Breast epithelium (tissue), 4 donors: ENCODE results near the gene MATN3. TPM values are rescaled to one million over a fixed set of nuclear protein-coding genes. Genes with fewer than 3 reads are reported as not detected.
"Not testable (repeated sequence)": the region's sequence is repeated elsewhere in the genome, so short reads cannot be mapped to it uniquely, and the experiment has no call there.

Source experiments
- DNase-seq, 2 donors: peaks; one replicate each; pipeline ENCODE4 v3.0.0-alpha.2; 2019; ENCODE audit warnings: low spot score in 2 of 2
- H3K27ac ChIP-seq, 2 donors: fragments of 200-600 bp; sonication (generic) in 1 of 2; one replicate each; pipeline ENCODE4 v1.5.1; 2016 to 2019; ENCODE audit warnings: mild to moderate bottlenecking in 1 of 2
- H3K27me3 ChIP-seq, 2 donors: fragments of 200-600 bp; sonication (generic) in 1 of 2; one replicate each; pipeline versions ENCODE4 v1.5.1 to v1.6.0; 2017 to 2019; ENCODE audit warnings: control low read depth in 1 of 2, mild to moderate bottlenecking in 1 of 2
- H3K36me3 ChIP-seq: fragments of 200-600 bp; one replicate; pipeline ENCODE4 v1.5.1; 2019
- H3K4me1 ChIP-seq, 2 donors: fragments of 200-600 bp; sonication (generic); one replicate each; pipeline ENCODE4 v1.5.1; 2016 to 2019; ENCODE audit warnings: control low read depth in 1 of 2
- H3K4me3 ChIP-seq, 3 donors: fragments of 200-600 bp; sonication (generic); 1 replicate in 2 of 3; 2 replicates in 1 of 3; pipeline ENCODE4 v1.5.1; 2016 to 2019; ENCODE audit warnings: mild to moderate bottlenecking in 3 of 3, moderate library complexity in 2 of 3
- H3K9me3 ChIP-seq, 2 donors: fragments of 200-600 bp; sonication (generic) in 1 of 2; one replicate each; pipeline ENCODE4 v1.5.1; 2016 to 2019; ENCODE audit warnings: control low read depth in 1 of 2
- POLR2A ChIP-seq: fragments of 450-650 bp; IDR thresholded peaks from one replicate; pipeline ENCODE4 v1.6.1; 2016; ENCODE audit warnings: antibody characterized with exemption, mild to moderate bottlenecking, moderate library complexity
- POLR2AphosphoS5 ChIP-seq, 3 donors: sonication (generic); formaldehyde crosslinking; IDR thresholded peaks; one replicate each; pipeline ENCODE4 v1.6.1; 2017; ENCODE audit warnings: antibody characterized with exemption in 3 of 3
- intact Hi-C: fragments of 100-400 bp; cut with DNase I; formaldehyde crosslinking; loops from one replicate; pipeline ENCODE4 v1.15.1; 2023; ENCODE audit warnings: low total_unique reads
- total RNA-seq, 3 donors: library from RNA; depleted of rRNA; stranded (reverse); fragments of >200 nt; gene quantifications; one replicate each; pipeline ENCODE4 v1.1.0, GENCODE V29; 2016
- TF ChIP-seq, protein P1 (sequence below), 3 donors: fragments of 450-650 bp; IDR thresholded peaks; one replicate each; pipeline ENCODE4 v1.5.1; 2016 to 2017; ENCODE audit warnings: antibody characterized with exemption in 3 of 3, mild to moderate bottlenecking in 3 of 3, moderate library complexity in 3 of 3

The MATN3 gene
- total RNA-seq, 3 donors from 2014 or later: 1.3 to 2.9 (median 2.6) TPM

DNA sequence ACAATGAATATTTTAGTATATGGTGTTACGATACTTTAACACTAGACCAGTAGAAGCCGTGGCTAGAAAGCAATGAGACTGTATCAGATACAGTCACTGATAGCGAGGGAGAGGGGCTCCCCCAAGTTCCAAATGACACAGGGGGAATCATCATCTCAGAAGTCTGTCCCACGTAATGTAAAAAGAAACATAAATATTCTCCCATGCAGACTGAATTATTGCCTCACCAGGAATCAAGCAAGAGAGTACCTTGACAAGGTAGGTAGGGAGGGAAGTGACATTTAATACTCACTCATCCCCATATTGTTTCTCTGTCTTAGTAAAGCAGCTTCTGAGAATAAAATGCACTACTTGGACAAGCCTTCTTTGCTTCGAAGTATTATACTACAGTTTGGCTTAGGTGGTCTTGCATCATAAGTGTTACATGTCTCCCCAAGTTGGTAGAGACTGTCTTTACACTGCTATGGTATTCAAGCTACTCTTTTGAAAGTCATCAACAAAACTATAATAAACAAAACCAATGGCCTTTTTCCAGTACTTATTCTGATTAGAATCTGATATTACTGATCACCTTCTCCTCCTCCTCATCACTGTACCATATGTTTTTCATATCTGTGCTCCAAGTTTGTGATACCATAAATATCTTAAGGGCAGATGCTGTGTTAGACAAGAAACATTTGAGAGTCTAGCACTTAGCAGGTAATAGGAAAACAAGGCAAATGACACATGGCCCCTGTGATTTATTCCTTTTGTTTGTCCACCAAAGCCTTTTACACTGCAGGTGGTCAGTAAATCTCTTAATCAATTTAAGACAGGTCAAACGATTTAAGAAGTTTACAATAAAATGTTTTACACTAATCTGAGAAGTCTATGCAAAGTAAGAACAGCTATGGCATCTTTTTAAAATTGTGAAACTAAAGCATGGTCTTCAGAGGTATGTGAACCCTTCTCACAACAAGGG lies 36.3 kb upstream of the MATN3 start:
- peak overlapping the region; percentile 99 to 100 for H3K27ac ChIP-seq
- H3K27me3 ChIP-seq: no peaks in the 10 kb centered on the region
- H3K4me3 ChIP-seq: peak overlapping the region; percentile 66 to 95 (median 75)
- H3K9me3 ChIP-seq: no peaks in the 10 kb centered on the region
- peaks cover 0 to 5% of the 10 kb centered on the region in 2 donors for H3K4me1 ChIP-seq
- H3K36me3 ChIP-seq: no peaks in the 10 kb centered on the region
- TF ChIP-seq, protein P1, sequence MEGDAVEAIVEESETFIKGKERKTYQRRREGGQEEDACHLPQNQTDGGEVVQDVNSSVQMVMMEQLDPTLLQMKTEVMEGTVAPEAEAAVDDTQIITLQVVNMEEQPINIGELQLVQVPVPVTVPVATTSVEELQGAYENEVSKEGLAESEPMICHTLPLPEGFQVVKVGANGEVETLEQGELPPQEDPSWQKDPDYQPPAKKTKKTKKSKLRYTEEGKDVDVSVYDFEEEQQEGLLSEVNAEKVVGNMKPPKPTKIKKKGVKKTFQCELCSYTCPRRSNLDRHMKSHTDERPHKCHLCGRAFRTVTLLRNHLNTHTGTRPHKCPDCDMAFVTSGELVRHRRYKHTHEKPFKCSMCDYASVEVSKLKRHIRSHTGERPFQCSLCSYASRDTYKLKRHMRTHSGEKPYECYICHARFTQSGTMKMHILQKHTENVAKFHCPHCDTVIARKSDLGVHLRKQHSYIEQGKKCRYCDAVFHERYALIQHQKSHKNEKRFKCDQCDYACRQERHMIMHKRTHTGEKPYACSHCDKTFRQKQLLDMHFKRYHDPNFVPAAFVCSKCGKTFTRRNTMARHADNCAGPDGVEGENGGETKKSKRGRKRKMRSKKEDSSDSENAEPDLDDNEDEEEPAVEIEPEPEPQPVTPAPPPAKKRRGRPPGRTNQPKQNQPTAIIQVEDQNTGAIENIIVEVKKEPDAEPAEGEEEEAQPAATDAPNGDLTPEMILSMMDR (IDR thresholded peaks at IDR 0.05): no peak
- TF ChIP-seq POLR2AphosphoS5 (IDR thresholded peaks at IDR 0.05): no peak
- TF ChIP-seq POLR2A: no peak
- intact Hi-C loops: no loop called here
- DNase-seq: no peak

DNA sequence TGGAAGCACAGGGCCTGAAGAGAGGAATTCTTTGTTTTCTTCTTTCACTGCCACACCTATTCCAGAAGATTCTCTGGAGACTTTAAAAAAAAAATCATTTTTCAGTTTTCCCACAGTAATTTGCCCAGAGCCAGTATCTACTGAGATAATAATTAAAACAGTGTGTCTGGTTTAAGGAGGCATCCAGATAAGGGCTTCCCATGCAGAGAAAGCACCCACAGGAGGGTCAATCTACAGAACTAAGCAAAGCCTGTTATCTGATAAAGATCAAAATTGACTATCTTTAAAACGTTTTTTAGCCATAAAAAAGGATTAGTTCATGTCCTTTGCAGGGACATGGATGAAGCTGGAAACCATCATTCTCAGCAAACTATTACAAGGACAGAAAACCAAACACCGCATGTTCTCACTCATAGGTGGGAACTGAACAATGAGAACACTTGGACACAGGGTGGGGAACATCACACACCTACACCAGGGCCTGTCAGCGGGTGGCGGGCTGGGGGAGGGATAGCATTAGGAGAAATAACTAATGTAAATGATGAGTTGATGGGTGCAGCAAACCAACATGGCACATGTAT lies 33.3 kb upstream of the MATN3 start:
- H3K9me3 ChIP-seq, H3K4me3 ChIP-seq, H3K4me1 ChIP-seq, H3K27me3 ChIP-seq, H3K27ac ChIP-seq, DNase-seq, H3K36me3 ChIP-seq, intact Hi-C loops: not testable (repeated sequence)

DNA sequence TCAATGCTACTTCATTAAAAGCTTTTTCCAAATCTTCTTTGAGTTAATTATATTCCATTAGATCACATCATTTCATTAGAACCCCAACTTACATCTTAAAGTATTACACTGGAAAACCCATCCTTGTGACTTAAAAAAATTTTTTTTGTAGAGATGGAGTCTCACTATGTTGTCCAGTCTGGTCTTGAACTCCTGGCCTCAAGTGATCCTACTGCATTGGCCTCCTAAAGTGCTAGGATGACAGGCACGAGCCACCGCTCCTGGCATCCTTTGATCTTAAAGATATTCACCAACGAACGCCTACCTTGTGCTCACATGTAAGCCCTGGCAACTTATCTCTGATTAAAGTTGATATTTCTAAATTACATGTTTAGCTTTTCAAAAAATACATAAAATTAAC lies 32.3 kb upstream of the MATN3 start:
- DNase-seq: no peak
- no peaks in the 10 kb centered on the region for H3K36me3 ChIP-seq
- H3K27me3 ChIP-seq: no peaks in the 10 kb centered on the region
- H3K4me1 ChIP-seq: peaks cover 0 to 8% of the 10 kb centered on the region in 2 donors
- no peaks in the 10 kb centered on the region for H3K9me3 ChIP-seq
- no peak overlapping the region for H3K27ac ChIP-seq
- TF ChIP-seq, protein P1 (IDR thresholded peaks at IDR 0.05): no peak
- TF ChIP-seq POLR2A (no peak), POLR2AphosphoS5 (IDR thresholded peaks at IDR 0.05) (no peak)
- no peak overlapping the region for H3K4me3 ChIP-seq
- intact Hi-C loops: no loop called here

DNA sequence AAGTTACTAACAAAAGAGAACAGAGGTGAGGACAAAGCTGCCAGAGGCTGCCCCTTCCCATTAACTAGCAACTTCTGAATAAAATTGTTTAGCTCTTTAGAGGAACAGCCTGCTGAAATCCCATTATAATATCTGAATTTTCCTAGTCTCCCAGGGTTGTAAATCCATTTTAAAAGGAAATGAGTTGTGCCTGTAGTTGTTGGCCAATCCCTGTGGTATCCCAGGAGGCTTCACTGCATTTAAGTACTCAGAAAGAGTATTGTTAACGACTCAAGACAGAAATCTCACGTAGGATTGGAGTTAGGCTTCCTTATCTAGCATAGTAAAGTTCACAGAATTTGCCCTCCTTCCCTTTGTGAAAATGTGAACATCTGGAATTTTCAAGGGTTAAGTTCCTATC lies 30.1 kb upstream of the MATN3 start:
- H3K27ac ChIP-seq: peak overlapping the region in 1 of 2 donors; percentile 17

DNA sequence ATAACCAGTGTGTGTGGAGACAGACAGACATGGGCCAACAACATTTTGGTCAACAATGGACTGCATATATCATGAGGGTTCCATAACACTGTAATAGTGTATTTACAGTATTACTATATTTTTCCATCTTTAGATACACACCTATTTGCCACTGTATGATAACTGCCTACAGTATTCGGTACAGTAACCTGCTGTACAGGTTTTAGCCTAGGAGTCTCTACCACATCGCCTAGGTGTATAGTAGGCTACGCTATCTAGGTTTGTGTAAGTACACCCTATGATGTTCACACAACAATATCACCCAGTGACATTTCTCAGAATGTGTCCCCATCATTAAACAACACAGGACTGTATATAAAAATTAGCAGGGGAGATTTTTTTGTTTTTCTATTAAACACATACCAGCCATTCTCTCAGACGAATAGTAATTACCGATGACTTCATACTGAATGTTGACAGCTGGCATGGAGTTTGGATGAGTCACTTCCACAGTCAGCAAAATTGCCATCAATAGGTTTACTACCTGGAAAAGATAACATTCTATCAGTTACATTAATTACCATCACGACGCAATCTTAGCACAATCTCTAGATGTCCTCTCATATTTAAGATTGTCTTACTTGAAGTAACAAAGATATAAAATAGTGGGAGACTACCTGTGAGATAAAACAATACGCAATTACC lies 28.2 kb upstream of the MATN3 start:
- no peak for TF ChIP-seq POLR2A
- TF ChIP-seq POLR2AphosphoS5 (IDR thresholded peaks at IDR 0.05): no peak
- TF ChIP-seq, protein P1 (IDR thresholded peaks at IDR 0.05): no peak
- intact Hi-C loops: no loop called here
- DNase-seq: no peak
- no peaks in the 10 kb centered on the region for H3K27me3 ChIP-seq
- no peak overlapping the region for H3K27ac ChIP-seq
- H3K4me3 ChIP-seq: no peak overlapping the region
- H3K9me3 ChIP-seq: no peaks in the 10 kb centered on the region
- H3K4me1 ChIP-seq: peaks cover 0 to 3% of the 10 kb centered on the region in 2 donors
- H3K36me3 ChIP-seq: peaks cover 4% of the 10 kb centered on the region

More for the DNA sequence above, 30.1 kb upstream of the MATN3 start:
- H3K4me3 ChIP-seq: no peak overlapping the region
- TF ChIP-seq POLR2A (no peak), POLR2AphosphoS5 (IDR thresholded peaks at IDR 0.05) (no peak)
- TF ChIP-seq, protein P1 (IDR thresholded peaks at IDR 0.05): no peak
- intact Hi-C loops: no loop called here
- H3K9me3 ChIP-seq: no peaks in the 10 kb centered on the region
- no peaks in the 10 kb centered on the region for H3K27me3 ChIP-seq
- no peaks in the 10 kb centered on the region for H3K36me3 ChIP-seq
- peaks cover 0 to 3% of the 10 kb centered on the region in 2 donors for H3K4me1 ChIP-seq
- DNase-seq: no peak
